Stimulated activated naive CD8-positive, alpha-beta T cell treated with anti-CD3 and anti-CD28 coated beads, Interleukin-15, Interleukin-2, amounts not matched to agents 100 ng/mL and 50 ng/mL, for 24 hours (primary cell): ENCODE data around the gene TDRD12.
"Not testable (repeated sequence)": the region's sequence is repeated elsewhere in the genome, so short reads cannot be mapped to it uniquely, and the experiment has no call there.

Experiments used
- H3K27ac Mint-ChIP-seq: one replicate; pipeline ENCODE4 v1.8.0; 2021; ENCODE audit warnings: mild to moderate bottlenecking, mixed read lengths
- H3K27me3 Mint-ChIP-seq: one replicate; pipeline ENCODE4 v1.8.0; 2021; ENCODE audit warnings: mixed read lengths
- H3K36me3 Mint-ChIP-seq: one replicate; pipeline ENCODE4 v1.8.0; 2021; ENCODE audit warnings: low read depth, mixed read lengths
- H3K4me1 Mint-ChIP-seq: one replicate; pipeline ENCODE4 v1.8.0; 2021; ENCODE audit warnings: low read depth, mixed read lengths
- H3K4me3 Mint-ChIP-seq: one replicate; pipeline ENCODE4 v1.8.0; 2021; ENCODE audit warnings: mild to moderate bottlenecking, mixed read lengths
- H3K9me3 Mint-ChIP-seq: one replicate; pipeline ENCODE4 v1.8.0; 2021; ENCODE audit warnings: mixed read lengths

The TDRD12 gene

GRCh38 chr19:32818536-32818935, 99.0 kb downstream of the TDRD12 start:
- H3K9me3 Mint-ChIP-seq, result no peaks in the 10 kb centered on the region
- H3K27me3 Mint-ChIP-seq, result peaks cover 4% of the 10 kb centered on the region
- H3K4me3 Mint-ChIP-seq, result no peak overlapping the region
- H3K36me3 Mint-ChIP-seq, result no peaks in the 10 kb centered on the region
- H3K4me1 Mint-ChIP-seq, result peaks cover 17% of the 10 kb centered on the region
- H3K27ac Mint-ChIP-seq, result no peak overlapping the region

DNA sequence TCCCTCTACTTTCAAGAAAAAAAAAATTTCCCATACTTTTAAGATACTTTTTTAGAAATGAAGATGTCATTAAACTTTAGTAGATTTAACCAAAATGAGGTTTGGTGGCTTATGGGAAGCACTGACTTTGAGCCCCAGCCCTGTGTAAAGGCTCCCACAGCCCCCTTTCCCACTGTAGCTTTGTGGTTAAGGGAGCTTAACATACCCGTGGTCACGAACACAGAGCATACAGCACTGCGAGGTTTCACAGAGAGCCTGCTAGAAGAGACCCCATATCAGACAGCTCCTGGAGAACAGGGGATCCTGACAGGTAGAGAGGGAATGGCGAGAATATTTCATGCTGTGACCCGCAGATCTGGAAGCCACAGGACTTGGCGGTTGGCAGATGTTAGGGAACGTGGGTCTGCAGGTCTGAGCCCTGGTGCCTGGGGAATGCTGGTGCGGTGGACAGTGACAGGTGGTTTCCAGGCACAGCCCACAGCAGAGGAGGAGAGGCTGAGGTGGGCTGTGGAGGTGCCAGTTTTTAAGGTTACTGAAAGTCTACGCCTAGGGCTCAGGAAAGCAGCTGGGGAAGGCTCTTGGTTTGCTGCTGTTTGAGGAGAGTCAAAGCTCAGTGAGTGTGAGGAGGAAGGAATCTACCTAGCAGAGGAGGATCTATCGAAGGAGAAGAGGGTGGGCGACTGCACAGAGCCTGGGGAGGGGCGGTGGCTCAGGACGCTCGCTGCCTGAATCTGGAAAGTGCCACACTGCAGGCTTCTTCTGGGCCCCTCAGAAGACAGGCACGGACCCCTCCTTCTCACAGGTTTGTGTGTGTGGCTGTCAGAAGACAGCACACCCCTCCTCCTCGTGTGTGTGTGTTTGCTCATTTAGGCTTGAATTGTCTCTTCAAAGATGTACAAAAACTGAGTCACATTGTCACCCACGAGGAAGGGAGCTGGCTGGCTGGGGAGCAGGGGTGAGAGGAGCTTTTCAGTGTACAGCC, 100.1 kb downstream of the TDRD12 start:
- Mint-ChIP-seq H3K4me3 (no peak overlapping the region), H3K36me3 (no peaks in the 10 kb centered on the region), H3K27me3 (peaks cover 4% of the 10 kb centered on the region), H3K4me1 (peaks cover 14% of the 10 kb centered on the region), H3K9me3 (no peaks in the 10 kb centered on the region), H3K27ac (peak overlapping the region; percentile 28)

DNA sequence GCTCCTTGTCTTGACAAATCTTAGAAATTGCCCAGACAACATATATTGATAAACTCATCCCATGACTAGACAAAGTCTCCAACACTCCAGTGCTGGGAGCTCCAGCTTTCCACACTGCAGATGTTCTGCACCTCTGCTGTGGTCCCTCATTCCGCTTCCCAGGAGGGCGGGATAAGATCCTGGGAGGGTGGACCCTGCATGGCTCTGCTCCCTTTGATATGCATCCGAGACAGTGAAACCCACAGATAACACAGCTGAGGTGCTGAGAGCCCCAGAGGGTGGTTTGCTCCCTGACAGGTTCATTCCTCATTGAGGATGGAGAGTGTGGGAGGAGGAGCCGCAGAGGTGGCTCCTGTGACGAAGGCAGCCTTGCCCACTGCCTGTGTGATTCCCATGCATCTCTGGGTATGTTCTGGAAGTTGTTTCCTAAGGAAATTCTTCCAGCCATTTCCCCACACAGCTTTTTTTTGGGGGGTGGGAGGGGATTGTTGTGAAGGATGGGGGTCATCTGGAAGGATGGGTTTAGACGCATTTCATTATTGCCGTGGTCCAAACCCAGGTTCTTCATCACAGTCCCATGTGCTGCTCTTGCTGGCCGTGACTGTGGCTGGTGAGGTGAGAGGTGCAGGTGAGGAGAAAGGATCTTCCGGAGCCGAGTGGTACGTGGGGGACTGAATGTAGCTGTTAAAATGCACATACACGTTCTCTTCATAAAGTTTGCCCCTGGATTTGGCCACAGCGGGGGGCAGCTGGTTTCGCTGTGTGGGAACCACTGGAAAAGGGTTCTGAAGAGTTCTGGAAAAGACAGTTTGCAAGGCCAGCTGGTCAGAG, 103.6 kb downstream of the TDRD12 start:
- peaks cover 8% of the 10 kb centered on the region for H3K27me3 Mint-ChIP-seq
- no peak overlapping the region for H3K4me3 Mint-ChIP-seq
- no peak overlapping the region for H3K27ac Mint-ChIP-seq
- H3K9me3 Mint-ChIP-seq, result no peaks in the 10 kb centered on the region
- H3K36me3 Mint-ChIP-seq, result no peaks in the 10 kb centered on the region
- peaks cover 14% of the 10 kb centered on the region for H3K4me1 Mint-ChIP-seq

DNA sequence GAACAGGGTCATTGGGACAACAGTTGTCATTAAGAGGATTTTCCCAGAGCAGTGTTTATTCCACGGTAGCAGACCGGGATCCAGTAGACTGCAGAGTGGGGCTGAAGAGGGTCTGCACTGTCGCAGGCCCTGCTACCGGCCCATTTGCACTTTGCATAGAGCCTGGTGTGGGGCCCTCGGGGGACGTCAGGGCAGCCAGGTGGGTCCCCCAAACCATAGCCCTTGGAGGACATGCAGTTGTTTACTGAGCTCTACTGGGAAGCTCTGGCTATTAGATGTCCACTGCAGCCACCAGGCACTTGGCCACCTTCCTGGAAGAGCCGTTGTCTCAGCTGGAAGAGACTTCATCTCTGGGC, 104.2 kb downstream of the TDRD12 start:
- no peak overlapping the region for H3K27ac Mint-ChIP-seq
- H3K36me3 Mint-ChIP-seq, result no peaks in the 10 kb centered on the region
- no peak overlapping the region for H3K4me3 Mint-ChIP-seq
- no peaks in the 10 kb centered on the region for H3K9me3 Mint-ChIP-seq
- H3K27me3 Mint-ChIP-seq, result peaks cover 8% of the 10 kb centered on the region
- H3K4me1 Mint-ChIP-seq, result peaks cover 14% of the 10 kb centered on the region

DNA sequence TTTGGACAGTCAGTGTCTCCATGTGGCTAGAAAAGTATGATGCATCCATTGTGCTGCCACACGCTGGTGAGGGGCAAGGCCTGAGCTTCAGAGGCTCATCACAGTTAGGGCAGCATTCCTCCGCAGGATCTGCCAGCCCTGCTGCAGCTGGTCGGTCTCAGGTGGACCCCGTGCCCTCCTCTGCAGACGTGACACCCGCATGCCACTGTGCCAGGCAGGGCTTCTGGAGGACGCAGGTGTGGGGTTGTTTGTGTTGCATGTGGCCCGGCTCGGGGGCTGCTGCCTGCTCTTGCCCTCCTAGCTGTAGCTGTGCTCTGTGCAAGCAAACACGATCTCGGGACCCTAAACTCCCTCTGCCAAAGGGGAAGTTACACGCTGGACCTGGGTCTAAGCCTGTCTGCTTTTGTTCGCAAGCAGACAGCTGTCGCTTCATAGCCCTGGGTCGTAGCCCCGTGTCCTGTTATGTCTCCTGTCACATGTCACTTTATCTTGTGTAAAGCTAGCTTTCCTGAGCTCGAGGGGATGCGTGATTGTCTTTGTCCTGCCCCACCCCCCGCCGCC, 104.7 kb downstream of the TDRD12 start:
- no peaks in the 10 kb centered on the region for H3K9me3 Mint-ChIP-seq
- H3K27me3 Mint-ChIP-seq, result peaks cover 8% of the 10 kb centered on the region
- peaks cover 14% of the 10 kb centered on the region for H3K4me1 Mint-ChIP-seq
- H3K4me3 Mint-ChIP-seq, result no peak overlapping the region
- no peak overlapping the region for H3K27ac Mint-ChIP-seq
- no peaks in the 10 kb centered on the region for H3K36me3 Mint-ChIP-seq

DNA sequence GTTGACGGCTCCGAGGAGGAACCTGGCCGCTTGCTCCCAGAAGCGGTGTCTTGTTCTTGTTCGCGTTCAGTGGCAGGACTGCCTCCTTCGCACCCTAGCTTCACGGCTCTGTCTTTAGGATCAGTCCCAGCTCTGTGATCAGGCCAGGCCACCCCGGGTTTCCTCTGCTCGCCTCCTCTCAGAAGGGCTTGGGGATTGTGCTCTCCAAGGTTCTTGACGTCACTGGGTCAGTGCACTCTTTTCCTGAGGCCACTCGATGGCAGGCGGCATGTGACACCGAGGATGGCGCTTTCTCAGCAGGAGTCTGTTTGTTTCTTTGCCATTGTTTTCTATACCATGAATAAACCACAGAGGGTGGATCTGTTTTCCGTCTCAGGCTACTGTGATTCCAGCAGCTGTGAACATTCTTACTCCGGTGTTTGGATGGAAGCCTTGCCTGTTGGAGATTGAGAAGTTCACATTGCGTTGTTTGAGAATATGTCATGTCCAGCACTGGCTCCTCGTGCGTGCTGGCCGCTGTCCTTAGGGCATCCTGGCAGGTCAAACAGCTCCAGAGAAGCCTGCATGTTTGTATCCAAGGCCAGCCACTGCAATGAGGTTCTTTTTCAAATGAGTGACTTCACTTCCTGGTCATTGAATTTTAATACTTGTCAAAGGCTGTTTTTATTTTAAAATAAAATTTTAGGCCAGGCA, 105.5 kb downstream of the TDRD12 start:
- Mint-ChIP-seq H3K9me3 (no peaks in the 10 kb centered on the region), H3K27ac (no peak overlapping the region), H3K27me3 (peaks cover 4% of the 10 kb centered on the region), H3K4me1 (peaks cover 6% of the 10 kb centered on the region), H3K36me3 (no peaks in the 10 kb centered on the region), H3K4me3 (no peak overlapping the region)

DNA sequence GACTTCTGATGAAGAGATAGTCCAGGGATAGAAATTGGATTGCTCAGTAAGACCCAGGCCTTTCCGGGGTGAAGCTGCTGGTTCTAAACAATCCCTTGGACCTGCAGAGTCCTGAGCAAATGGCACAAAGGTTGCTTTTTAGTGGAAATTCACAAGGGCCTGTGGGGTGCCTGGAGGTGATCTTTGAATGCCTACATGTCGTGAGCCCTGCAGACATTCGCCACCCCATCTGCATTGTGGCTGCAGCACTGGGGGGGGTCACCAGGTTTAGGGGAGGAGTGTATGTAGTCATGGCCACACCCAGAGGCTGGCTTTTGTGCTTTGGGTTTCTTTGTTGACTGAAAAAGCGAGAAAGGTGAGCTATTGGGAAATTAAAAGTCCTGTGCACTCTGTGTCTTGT, 108.6 kb downstream of the TDRD12 start:
- H3K4me1 Mint-ChIP-seq, result no peaks in the 10 kb centered on the region
- peaks cover 4% of the 10 kb centered on the region for H3K27me3 Mint-ChIP-seq
- no peaks in the 10 kb centered on the region for H3K9me3 Mint-ChIP-seq
- H3K27ac Mint-ChIP-seq, result no peak overlapping the region
- peaks cover 3% of the 10 kb centered on the region for H3K36me3 Mint-ChIP-seq
- no peak overlapping the region for H3K4me3 Mint-ChIP-seq

- Mint-ChIP-seq H3K27me3 (peaks cover 4% of the 10 kb centered on the region), H3K27ac (no peak overlapping the region), H3K36me3 (peaks cover 3% of the 10 kb centered on the region), H3K4me1 (no peaks in the 10 kb centered on the region), H3K4me3 (peak overlapping the region; percentile 24), H3K9me3 (no peaks in the 10 kb centered on the region)
Measured at GRCh38 chr19:32828643-32829344, 109.2 kb downstream of the TDRD12 start.

DNA sequence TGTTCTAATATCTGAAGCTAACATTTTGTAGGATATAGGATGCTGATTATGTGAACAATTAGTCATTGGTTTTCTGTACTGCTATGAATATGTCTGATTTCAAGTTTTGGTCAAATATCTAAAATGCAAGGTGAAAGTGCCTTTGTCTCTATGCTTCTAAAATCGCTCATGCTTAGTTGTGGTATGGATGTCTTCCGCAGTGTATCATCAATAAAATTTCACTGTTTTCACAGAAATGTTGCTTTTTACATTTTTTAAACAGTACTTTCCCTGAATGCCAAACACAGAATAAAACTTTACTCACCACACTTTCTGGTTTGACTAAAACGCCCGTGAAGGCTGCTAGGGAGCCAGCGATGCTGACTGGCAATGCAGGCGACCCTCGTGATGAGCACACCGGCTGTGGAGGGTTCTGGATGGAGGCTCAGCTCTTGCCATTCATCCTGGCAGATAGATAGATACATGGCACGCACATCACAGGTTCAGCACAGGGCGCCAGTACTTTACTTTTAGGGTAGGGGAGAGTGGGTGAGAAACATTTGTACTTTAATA, 109.9 kb downstream of the TDRD12 start:
- H3K9me3 Mint-ChIP-seq, result no peaks in the 10 kb centered on the region
- H3K27me3 Mint-ChIP-seq, result peaks cover 4% of the 10 kb centered on the region
- peaks cover 3% of the 10 kb centered on the region for H3K36me3 Mint-ChIP-seq
- H3K4me3 Mint-ChIP-seq, result no peak overlapping the region
- H3K4me1 Mint-ChIP-seq, result no peaks in the 10 kb centered on the region
- no peak overlapping the region for H3K27ac Mint-ChIP-seq

DNA sequence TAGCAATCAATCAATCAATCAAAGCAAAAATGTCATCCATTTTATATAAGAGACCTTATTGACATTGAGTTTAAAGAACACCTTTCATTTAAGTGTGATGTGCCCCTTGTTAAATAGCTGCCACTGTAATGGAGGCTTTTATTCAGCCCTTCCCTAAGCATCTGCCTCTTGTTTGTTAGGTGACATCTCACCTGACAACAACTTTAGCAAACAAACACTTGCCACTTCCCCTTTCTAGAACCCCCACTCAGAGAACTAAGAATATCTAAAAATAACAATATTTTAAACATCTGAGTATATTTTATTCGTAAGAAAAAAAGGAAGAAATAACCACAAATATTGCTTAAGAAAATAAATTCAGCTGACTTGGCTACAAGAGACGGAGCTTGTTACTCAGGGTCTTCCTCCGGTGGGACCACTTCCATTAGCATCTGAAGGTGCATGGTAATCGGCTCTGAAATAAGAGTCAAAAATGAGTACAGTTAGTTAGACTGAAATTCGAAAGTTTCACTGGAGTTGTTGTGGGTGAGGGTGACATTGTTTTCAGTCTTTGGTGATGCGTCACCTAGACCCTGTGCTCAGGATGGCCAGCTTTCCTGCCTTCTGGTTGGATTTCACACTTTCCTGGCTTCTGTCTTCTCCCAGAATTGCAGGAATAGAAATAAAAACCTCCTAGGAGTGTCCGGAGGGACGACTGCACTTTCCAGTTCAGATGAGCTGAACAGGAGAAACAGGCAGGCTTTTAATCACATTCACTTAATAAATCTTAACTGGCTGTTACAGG, 110.9 kb downstream of the TDRD12 start:
- Mint-ChIP-seq H3K4me1 (no peaks in the 10 kb centered on the region), H3K27ac (no peak overlapping the region), H3K4me3 (no peak overlapping the region), H3K9me3 (no peaks in the 10 kb centered on the region), H3K36me3 (peaks cover 3% of the 10 kb centered on the region), H3K27me3 (no peaks in the 10 kb centered on the region)

DNA sequence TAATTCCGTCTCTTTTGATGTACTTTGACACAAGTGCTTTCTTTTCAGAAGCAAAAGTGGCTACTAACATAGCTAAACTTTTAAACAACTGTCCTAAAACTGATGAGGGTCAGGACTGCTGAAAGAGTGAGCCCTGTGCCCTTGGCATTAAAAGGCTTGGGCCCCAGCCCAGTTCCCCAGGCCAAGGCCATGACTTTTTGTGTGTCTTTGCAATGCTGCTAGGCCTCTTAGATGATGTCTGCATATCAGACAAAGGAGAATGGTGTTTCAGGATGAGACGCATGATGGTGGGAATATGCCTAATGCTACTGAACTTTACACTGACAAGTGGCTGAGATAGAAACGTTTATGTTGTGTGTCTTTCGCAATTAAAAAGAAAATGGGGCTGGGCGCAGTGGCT, 112.0 kb downstream of the TDRD12 start:
- no peak overlapping the region for H3K27ac Mint-ChIP-seq
- H3K4me1 Mint-ChIP-seq, result no peaks in the 10 kb centered on the region
- H3K4me3 Mint-ChIP-seq, result no peak overlapping the region
- H3K9me3 Mint-ChIP-seq, result no peaks in the 10 kb centered on the region
- no peaks in the 10 kb centered on the region for H3K27me3 Mint-ChIP-seq
- H3K36me3 Mint-ChIP-seq, result peaks cover 3% of the 10 kb centered on the region

- not testable (repeated sequence) for H3K27me3 Mint-ChIP-seq, H3K27ac Mint-ChIP-seq, H3K4me1 Mint-ChIP-seq, H3K9me3 Mint-ChIP-seq, H3K36me3 Mint-ChIP-seq, H3K4me3 Mint-ChIP-seq
Measured at GRCh38 chr19:32832094-32832493, 112.5 kb downstream of the TDRD12 start.

DNA sequence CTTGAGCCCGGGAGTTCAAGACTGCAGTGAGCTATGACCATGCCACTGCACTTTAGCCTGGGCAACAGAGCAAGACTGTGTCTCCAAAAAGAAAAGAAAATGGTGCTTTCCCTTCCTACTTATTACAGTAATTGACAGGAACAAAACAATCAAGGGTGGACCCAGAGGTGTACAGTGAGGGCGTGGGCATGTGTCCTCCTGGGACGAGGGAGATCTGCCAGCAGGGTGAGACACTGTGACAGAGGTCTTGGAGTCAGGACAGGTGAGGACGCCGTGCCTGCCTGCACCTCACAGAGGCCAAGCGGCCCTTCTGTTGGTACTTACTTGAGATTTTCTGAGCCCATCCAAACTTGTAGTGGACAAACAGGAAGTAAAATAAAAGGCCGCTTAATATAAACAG, 113.3 kb downstream of the TDRD12 start:
- not testable (repeated sequence) for H3K4me3 Mint-ChIP-seq, H3K27ac Mint-ChIP-seq, H3K36me3 Mint-ChIP-seq, H3K9me3 Mint-ChIP-seq, H3K4me1 Mint-ChIP-seq, H3K27me3 Mint-ChIP-seq
